ENCODE results near the gene TBC1D7.

- TF ChIP-seq MAX (IDR thresholded peaks at IDR 0.05) (no peak), ZNF274 (IDR thresholded peaks at IDR 0.05; ENCODE audit: low read depth, low read length) (no peak), CTCF (IDR thresholded peaks at IDR 0.05 in 2 of 3, conservative IDR thresholded peaks at IDR 0.05 in 1 of 3; ENCODE audit: borderline replicate concordance in 1 of 3, insufficient read depth in 1 of 3, low read depth in 2 of 3, low read length in 2 of 3) (no peak), RAD21 (IDR thresholded peaks at IDR 0.05; ENCODE audit: low read depth) (no peak), POLR2AphosphoS5 (IDR thresholded peaks at IDR 0.05; ENCODE audit: low read depth, low read length) (no peak), ZBTB33 (IDR thresholded peaks at IDR 0.05; ENCODE audit: extremely low read depth, insufficient replicate concordance, low read length) (no peak), SIN3A (IDR thresholded peaks at IDR 0.05; ENCODE audit: low read depth) (no peak), POLR2A (IDR thresholded peaks at IDR 0.05; ENCODE audit: borderline replicate concordance, extremely low read depth, insufficient read depth, insufficient read length) (no peak), ATF3 (IDR thresholded peaks at IDR 0.05) (no peak), EZH2 (IDR thresholded peaks at IDR 0.05) (no peak), EGR1 (IDR thresholded peaks at IDR 0.05; ENCODE audit: low read depth) (no peak), CEBPB (IDR thresholded peaks at IDR 0.05; ENCODE audit: low read depth) (no peak), ZFX (IDR thresholded peaks at IDR 0.05) (no peak)
Measured at GRCh38 chr6:13290335-13290734, 38.0 kb downstream of the TBC1D7 start.

Data from HCT116 (cell line).